ENCODE results near the gene UFSP2.

Gene UFSP2

GRCh38 chr4:185408432-185408831, 17.3 kb downstream of the UFSP2 start:
- TF ChIP-seq POLR2A (IDR thresholded peaks at IDR 0.05; ENCODE audit: low read depth, low read length) = no peak
- FAIRE-seq (no peak), DNase-seq (ENCODE audit: insufficient read length, low spot score) (no peak)

- DNase-seq (ENCODE audit: insufficient read length, low spot score) = no peak
- no peak for TF ChIP-seq POLR2A (IDR thresholded peaks at IDR 0.05; ENCODE audit: low read depth, low read length)
- no peak for FAIRE-seq
These were observed 20.3 kb downstream of the UFSP2 start for GRCh38 chr4:185405296-185405999.

- no peak for TF ChIP-seq POLR2A (IDR thresholded peaks at IDR 0.05; ENCODE audit: low read depth, low read length)
- no peak for DNase-seq (ENCODE audit: insufficient read length, low spot score)
- FAIRE-seq = no peak
These were observed 21.7 kb downstream of the UFSP2 start for GRCh38 chr4:185404031-185404430.

GRCh38 chr4:185399466-185399865, 26.3 kb downstream of the UFSP2 start:
- DNase-seq (ENCODE audit: insufficient read length, low spot score) (no peak), FAIRE-seq (no peak)
- TF ChIP-seq POLR2A (IDR thresholded peaks at IDR 0.05; ENCODE audit: low read depth, low read length) = no peak

- TF ChIP-seq POLR2A (IDR thresholded peaks at IDR 0.05; ENCODE audit: low read depth, low read length) = no peak
- no peak for FAIRE-seq
- DNase-seq (ENCODE audit: insufficient read length, low spot score) = no peak
These were observed 27.1 kb downstream of the UFSP2 start for GRCh38 chr4:185398618-185399017.

- DNase-seq (ENCODE audit: insufficient read length, low spot score) (no peak), FAIRE-seq (no peak)
- TF ChIP-seq POLR2A (IDR thresholded peaks at IDR 0.05; ENCODE audit: low read depth, low read length) = peak; percentile 26; the same call in 1 of the 2 replicates
These were observed 28.9 kb downstream of the UFSP2 start, which contains the start of gene ANKRD37 for GRCh38 chr4:185396724-185397385. TSS of gene ANKRD37 (plus strand) at chr4:185396841. CDS start at chr4:185396924, 83 bp downstream.

- peak; percentile 76 for TF ChIP-seq POLR2A (IDR thresholded peaks at IDR 0.05; ENCODE audit: low read depth, low read length)
- DNase-seq (ENCODE audit: insufficient read length, low spot score) (peak; percentile 71), FAIRE-seq (no peak)
These were observed 29.6 kb downstream of the UFSP2 start for GRCh38 chr4:185395956-185396723.

- FAIRE-seq = peak; percentile 64
- no peak for DNase-seq (ENCODE audit: insufficient read length, low spot score)
- no peak for TF ChIP-seq POLR2A (IDR thresholded peaks at IDR 0.05; ENCODE audit: low read depth, low read length)
These were observed 30.4 kb downstream of the UFSP2 start, which contains the start of gene LRP2BP for GRCh38 chr4:185395238-185395955. TSS of gene LRP2BP (minus strand) at chr4:185395924. CDS start at chr4:185378186, 17,738 bp downstream.

GRCh38 chr4:185394568-185395237, 31.1 kb downstream of the UFSP2 start:
- TF ChIP-seq POLR2A (IDR thresholded peaks at IDR 0.05; ENCODE audit: low read depth, low read length) = no peak
- DNase-seq (ENCODE audit: insufficient read length, low spot score) (no peak), FAIRE-seq (no peak)

GRCh38 chr4:185392156-185392555, 33.6 kb downstream of the UFSP2 start:
- TF ChIP-seq POLR2A (IDR thresholded peaks at IDR 0.05; ENCODE audit: low read depth, low read length) = no peak
- no peak for DNase-seq (ENCODE audit: insufficient read length, low spot score)
- no peak for FAIRE-seq

GRCh38 chr4:185390941-185391340, 34.8 kb downstream of the UFSP2 start:
- TF ChIP-seq POLR2A (IDR thresholded peaks at IDR 0.05; ENCODE audit: low read depth, low read length) = no peak
- no peak for FAIRE-seq
- no peak for DNase-seq (ENCODE audit: insufficient read length, low spot score)

- no peak for DNase-seq (ENCODE audit: insufficient read length, low spot score)
- TF ChIP-seq POLR2A (IDR thresholded peaks at IDR 0.05; ENCODE audit: low read depth, low read length) = no peak
- FAIRE-seq = no peak
These were observed 37.8 kb downstream of the UFSP2 start for GRCh38 chr4:185387957-185388356.

- no peak for FAIRE-seq
- no peak for DNase-seq (ENCODE audit: insufficient read length, low spot score)
- TF ChIP-seq POLR2A (IDR thresholded peaks at IDR 0.05; ENCODE audit: low read depth, low read length) = no peak
These were observed 40.8 kb downstream of the UFSP2 start for GRCh38 chr4:185384930-185385331.

Data from H54 (cell line).